ENCODE results near the gene TFRC.
"Not testable (repeated sequence)": the region's sequence is repeated elsewhere in the genome, so short reads cannot be mapped to it uniquely, and the experiment has no call there.

Gene TFRC

GRCh38 chr3:196012481-196012880, 69.4 kb downstream of the TFRC start:
- no peak for TF ChIP-seq ZNF274 (IDR thresholded peaks at IDR 0.05; ENCODE audit: low read depth, low read length)
- no peak overlapping the region for H3K4me3 ChIP-seq (ENCODE audit: low read length)

- H3K4me3 ChIP-seq (ENCODE audit: low read length): no peak overlapping the region
- TF ChIP-seq ZNF274 (IDR thresholded peaks at IDR 0.05; ENCODE audit: low read depth, low read length): no peak
These were observed 72.4 kb downstream of the TFRC start for GRCh38 chr3:196009456-196009855.

DNA sequence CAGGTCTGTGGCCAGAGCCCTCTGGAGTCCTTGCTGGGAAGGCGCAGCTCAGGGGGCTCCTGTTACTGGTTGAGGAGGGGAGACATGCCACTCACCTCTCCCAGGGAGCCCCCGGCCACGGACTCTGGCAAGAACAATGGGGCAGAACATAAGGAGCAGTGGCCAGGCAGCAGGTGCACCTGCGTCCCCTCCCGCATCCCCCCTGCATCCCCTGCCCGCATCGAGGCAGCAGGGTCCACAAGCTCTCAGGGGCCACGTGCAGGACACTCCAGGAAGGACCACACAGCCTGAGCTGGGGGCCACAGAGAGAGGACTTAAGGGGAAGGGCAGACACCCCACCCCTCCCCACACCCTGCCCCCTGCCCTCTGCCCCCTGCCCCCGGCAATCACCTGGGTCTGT, 73.0 kb downstream of the TFRC start:
- H3K4me3 ChIP-seq (ENCODE audit: low read length): no peak overlapping the region
- no peak for TF ChIP-seq ZNF274 (IDR thresholded peaks at IDR 0.05; ENCODE audit: low read depth, low read length)

GRCh38 chr3:196008387-196008786, 73.5 kb downstream of the TFRC start:
- TF ChIP-seq ZNF274 (IDR thresholded peaks at IDR 0.05; ENCODE audit: low read depth, low read length): no peak
- no peak overlapping the region for H3K4me3 ChIP-seq (ENCODE audit: low read length)

- H3K4me3 ChIP-seq (ENCODE audit: low read length): no peak overlapping the region
- no peak for TF ChIP-seq ZNF274 (IDR thresholded peaks at IDR 0.05; ENCODE audit: low read depth, low read length)
These were observed 74.0 kb downstream of the TFRC start for GRCh38 chr3:196007744-196008335.

DNA sequence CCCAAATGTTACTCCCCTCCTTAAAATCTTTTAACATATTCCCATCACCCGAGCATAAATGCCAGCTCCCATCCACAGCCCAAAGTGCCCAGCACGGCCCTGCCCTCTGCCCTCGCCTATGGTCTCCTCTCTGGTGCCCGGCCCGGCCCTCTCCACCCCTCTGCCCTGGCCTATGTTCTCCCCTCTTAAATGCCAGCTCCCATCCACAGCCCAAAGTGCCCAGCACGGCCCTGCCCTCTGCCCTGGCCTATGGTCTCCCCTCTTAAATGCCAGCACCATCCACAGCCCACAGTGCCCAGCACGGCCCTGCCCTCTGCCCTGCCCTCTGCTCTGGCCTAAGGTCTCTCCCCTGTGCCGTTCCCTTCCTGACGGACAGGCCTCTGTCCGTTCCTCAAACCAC, 76.6 kb downstream of the TFRC start:
- not testable (repeated sequence) for H3K4me3 ChIP-seq (ENCODE audit: low read length)

DNA sequence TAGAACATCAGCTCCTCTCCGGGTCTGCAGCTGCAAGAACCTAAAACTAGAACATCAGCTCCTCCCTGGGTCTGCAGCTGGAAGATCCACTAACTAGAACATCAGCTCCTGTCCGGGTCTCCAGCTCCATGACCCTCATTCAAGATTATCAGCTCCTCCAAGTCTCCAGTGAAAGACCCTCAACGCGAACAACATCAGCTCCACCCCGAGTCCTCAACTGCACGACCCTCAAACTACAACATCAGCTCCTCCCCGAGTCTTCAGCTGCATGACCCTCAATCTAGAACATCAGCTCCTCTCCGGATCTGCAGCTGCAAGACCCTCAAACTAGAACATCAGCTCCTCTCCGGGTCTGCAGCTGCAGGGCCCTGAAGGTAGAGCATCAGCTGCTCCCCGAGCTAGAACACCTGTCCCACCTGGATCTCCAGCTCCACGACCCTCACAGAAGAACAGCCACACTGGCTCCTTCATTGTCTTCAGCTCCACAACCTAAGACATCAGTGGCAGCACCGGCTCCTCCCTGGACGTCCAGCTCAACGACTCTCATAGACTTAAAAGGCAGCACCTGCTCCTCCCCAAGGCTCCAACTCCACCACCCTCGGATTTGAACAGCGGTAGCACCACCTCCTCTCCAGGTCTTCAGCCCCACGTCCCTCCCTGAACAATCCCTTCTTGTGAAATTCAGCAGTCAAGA, 77.4 kb downstream of the TFRC start:
- not testable (repeated sequence) for H3K4me3 ChIP-seq (ENCODE audit: low read length)

DNA sequence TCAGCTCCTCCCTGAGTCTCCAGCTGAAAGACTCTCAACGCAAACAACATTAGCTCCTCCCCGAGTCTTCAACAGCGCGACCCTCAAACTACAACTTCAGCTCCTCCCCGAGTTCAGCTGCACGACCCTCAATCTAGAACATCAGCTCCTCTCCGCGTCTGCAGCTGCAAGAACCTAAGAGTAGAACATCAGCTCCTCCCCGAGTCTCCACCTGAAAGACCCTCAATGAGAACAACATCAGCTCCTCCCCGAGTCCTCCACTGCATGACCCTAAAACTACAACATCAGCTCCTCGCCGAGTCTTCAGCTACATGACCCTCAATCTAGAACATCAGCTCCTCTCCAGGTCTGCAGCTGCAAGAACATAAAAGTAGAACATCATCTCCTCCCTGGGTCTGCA, 78.3 kb downstream of the TFRC start:
- no peak overlapping the region for H3K4me3 ChIP-seq (ENCODE audit: low read length)
- TF ChIP-seq ZNF274 (IDR thresholded peaks at IDR 0.05; ENCODE audit: low read depth, low read length): no peak

- not testable (repeated sequence) for H3K4me3 ChIP-seq (ENCODE audit: low read length)
These were observed 79.2 kb downstream of the TFRC start for GRCh38 chr3:196002721-196003120.

DNA sequence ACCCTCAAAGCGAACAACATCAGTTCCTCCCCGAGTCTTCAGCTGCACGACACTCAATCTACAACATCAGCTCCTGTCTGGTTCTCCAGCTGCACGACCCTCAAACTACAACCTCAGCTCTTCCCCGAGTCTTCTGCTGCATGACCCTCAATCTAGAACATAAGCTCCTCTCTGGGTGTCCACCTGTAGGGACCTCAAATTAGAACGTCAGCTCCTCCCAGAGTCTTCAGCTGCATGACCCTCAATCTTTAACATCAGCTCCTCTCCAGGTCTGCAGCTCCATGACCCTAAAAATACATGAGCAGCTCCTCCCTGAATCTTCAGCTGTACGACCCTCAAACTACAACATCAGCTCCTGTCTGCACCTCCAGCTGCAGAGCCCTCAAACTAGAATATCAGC, 80.7 kb downstream of the TFRC start:
- not testable (repeated sequence) for H3K4me3 ChIP-seq (ENCODE audit: low read length)

- H3K4me3 ChIP-seq (ENCODE audit: low read length): not testable (repeated sequence)
These were observed 81.4 kb downstream of the TFRC start for GRCh38 chr3:196000360-196000950.

GRCh38 chr3:195999896-196000295, 82.0 kb downstream of the TFRC start:
- TF ChIP-seq ZNF274 (IDR thresholded peaks at IDR 0.05; ENCODE audit: low read depth, low read length): no peak
- H3K4me3 ChIP-seq (ENCODE audit: low read length): no peak overlapping the region
